ENCODE data around the gene DNAH2.
A peak's percentile ranks its signal among the peaks of the same experiment; 100 is the strongest.

Gene DNAH2

GRCh38 chr17:7841396-7841914, 123.9 kb downstream of the DNAH2 start:
- peak; percentile 95 to 99 (median 97) for DNase-seq

GRCh38 chr17:7841915-7842379, 124.4 kb downstream of the DNAH2 start:
- DNase-seq, result peak; percentile 94 to 96 (median 94)

- DNase-seq, result peak; percentile 98 to 99 (median 99)
Measured at GRCh38 chr17:7842380-7843256, 125.1 kb downstream of the DNAH2 start.

- DNase-seq, result no peak
Measured at GRCh38 chr17:7843257-7843535, 125.7 kb downstream of the DNAH2 start.

GRCh38 chr17:7843536-7844291, 126.2 kb downstream of the DNAH2 start:
- DNase-seq, result peak; percentile 97 to 99 (median 98)

GRCh38 chr17:7844292-7845154, 127.0 kb downstream of the DNAH2 start:
- peak; percentile 94 to 95 (median 95) for DNase-seq

- peak in 1 of 3 donors; percentile 1 for DNase-seq
Measured at GRCh38 chr17:7845359-7846062, 128.0 kb downstream of the DNAH2 start.

- peak in 1 of 3 donors; percentile 2 for DNase-seq
Measured at GRCh38 chr17:7846063-7846735, 128.7 kb downstream of the DNAH2 start.

- DNase-seq, result peak in 1 of 3 donors; percentile 3
Measured at GRCh38 chr17:7846765-7847661, 129.5 kb downstream of the DNAH2 start.

- peak in 1 of 3 donors; percentile 1 for DNase-seq
Measured at GRCh38 chr17:7848131-7848579, 130.6 kb downstream of the DNAH2 start.

- no peak for DNase-seq
Measured at GRCh38 chr17:7848739-7849129, 131.2 kb downstream of the DNAH2 start.

- DNase-seq, result peak in 1 of 3 donors; percentile 1
Measured at GRCh38 chr17:7849130-7849750, 131.7 kb downstream of the DNAH2 start.

- DNase-seq, result peak; percentile 3 to 48 (median 46)
Measured at GRCh38 chr17:7849751-7850504, 132.4 kb downstream of the DNAH2 start.

GRCh38 chr17:7850701-7851437, 133.3 kb downstream of the DNAH2 start:
- DNase-seq, result peak in 1 of 3 donors; percentile 4

GRCh38 chr17:7851438-7852261, 134.1 kb downstream of the DNAH2 start:
- peak; percentile 89 to 93 (median 92) for DNase-seq

GRCh38 chr17:7852262-7852670, 134.7 kb downstream of the DNAH2 start:
- no peak for DNase-seq

All from suppressor macrophage treated with lipopolysaccharide for 1 hour (primary cell).